Activated CD8-positive, alpha-beta memory T cell treated with anti-CD3 and anti-CD28 coated beads for 1 hour (primary cell): ENCODE results near the gene OR56B1.
"Not testable (repeated sequence)": the region's sequence is repeated elsewhere in the genome, so short reads cannot be mapped to it uniquely, and the experiment has no call there.

Experiments used
- DNase-seq, 2 donors: peaks; one replicate each; pipeline ENCODE4 v3.0.0-alpha.2; 2020; ENCODE audit warnings: low read depth in 1 of 2; ENCODE audit errors: extremely low read depth in 1 of 2

The OR56B1 gene

DNA sequence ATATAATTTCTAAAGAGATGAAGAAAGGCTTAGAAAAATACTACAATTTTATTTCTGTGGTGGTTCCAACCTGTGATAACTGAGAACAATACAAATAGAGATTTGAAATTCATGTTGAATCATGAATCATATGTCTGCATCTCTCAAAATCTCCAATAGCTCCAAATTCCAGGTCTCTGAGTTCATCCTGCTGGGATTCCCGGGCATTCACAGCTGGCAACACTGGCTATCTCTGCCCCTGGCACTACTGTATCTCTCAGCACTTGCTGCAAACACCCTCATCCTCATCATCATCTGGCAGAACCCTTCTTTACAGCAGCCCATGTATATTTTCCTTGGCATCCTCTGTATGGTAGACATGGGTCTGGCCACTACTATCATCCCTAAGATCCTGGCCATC is at the start of gene OR56B1:
OR56B1 (plus strand) TSS at position 53 of the 400 bp plus-strand sequence; CDS start at position 122, 69 bp downstream.
- DNase-seq = no peak

GRCh38 chr11:5688482-5688881 is 47.8 kb upstream of the OR56B1 start:
- no peak for DNase-seq

GRCh38 chr11:5689551-5689983 is 46.7 kb upstream of the OR56B1 start, which contains the start of gene TRIM22:
Gene TRIM22 (plus strand): TSS chr11:5689790. CDS start chr11:5696233, 6,443 bp downstream.
- no peak for DNase-seq

- no peak for DNase-seq
These were observed 46.0 kb upstream of the OR56B1 start for GRCh38 chr11:5690216-5690615.

DNA sequence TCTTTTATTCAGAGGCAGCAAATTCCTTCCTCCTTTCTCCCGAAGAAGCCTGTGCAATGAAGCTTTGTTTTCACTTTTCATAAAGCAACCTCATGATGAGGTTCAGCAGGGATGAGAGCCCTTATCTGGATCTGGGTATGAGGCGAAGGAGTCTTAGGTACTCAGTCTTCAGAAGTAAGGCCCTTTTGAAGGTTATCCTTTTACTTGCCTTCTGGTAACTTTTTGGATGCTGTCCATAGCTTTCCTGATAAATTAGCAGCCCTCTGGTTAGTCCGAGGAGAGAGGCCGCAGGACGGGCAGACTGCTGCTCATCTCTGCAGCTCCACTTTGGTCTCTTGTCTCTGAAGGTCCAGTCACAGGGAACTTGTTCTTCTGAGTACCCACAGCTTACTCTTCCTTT is 45.5 kb upstream of the OR56B1 start:
- no peak for DNase-seq

GRCh38 chr11:5691238-5691963 is 44.8 kb upstream of the OR56B1 start:
- not testable (repeated sequence) for DNase-seq

DNA sequence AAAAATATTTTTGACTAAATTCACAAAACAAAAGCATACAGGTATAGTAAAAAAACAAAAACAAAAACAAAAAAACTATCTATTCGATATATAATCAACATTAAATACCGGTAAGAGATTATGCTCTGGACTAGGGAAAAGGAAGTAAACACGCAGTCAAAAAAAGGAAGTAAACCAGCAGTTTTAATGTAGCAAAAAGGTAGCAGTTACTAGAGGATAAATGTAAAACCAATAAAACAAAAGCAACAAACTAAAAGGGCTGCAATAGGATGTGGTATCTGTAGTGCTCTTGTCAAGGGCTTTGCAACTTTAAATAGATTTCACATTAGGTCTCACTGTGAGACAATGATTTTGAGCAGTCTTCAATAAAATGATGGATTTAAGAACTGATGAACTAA is 44.3 kb upstream of the OR56B1 start:
- no peak for DNase-seq

DNA sequence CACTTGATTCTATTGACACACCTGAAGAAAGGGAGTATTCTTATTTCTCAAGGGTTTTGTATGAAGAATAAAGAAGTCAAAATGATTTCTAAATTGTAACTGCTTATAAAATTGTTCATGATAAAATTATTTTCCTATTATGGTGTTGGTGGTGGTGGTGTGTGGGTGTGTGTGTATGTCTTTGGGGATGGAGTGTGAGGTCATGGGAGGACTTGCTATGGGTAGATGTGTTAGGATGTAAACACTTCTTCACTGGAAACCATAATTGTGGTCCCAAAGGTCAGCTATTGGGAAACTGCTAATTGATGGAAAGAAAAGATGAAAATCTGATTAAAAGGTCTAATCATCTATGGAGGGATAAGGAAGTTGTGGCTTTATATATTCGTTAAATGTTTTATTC is 41.6 kb upstream of the OR56B1 start:
- DNase-seq = no peak

- no peak for DNase-seq
These were observed 40.7 kb upstream of the OR56B1 start for GRCh38 chr11:5695580-5695979.

DNA sequence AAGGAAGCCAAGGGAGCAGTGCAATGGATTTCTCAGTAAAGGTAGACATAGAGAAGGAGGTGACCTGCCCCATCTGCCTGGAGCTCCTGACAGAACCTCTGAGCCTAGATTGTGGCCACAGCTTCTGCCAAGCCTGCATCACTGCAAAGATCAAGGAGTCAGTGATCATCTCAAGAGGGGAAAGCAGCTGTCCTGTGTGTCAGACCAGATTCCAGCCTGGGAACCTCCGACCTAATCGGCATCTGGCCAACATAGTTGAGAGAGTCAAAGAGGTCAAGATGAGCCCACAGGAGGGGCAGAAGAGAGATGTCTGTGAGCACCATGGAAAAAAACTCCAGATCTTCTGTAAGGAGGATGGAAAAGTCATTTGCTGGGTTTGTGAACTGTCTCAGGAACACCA is 40.0 kb upstream of the OR56B1 start:
- DNase-seq = no peak

DNA sequence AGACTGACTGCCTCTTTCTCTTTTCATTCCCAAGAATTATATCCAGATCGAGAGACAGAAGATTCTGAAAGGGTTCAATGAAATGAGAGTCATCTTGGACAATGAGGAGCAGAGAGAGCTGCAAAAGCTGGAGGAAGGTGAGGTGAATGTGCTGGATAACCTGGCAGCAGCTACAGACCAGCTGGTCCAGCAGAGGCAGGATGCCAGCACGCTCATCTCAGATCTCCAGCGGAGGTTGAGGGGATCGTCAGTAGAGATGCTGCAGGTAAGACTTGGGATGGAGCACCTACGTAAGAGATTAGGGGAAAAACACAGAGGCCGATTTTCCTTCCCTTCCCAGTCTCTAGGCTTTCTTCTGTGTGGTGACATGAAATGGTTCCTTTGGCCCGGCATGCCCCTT is 38.0 kb upstream of the OR56B1 start:
- no peak for DNase-seq

- no peak for DNase-seq
These were observed 35.7 kb upstream of the OR56B1 start for GRCh38 chr11:5700421-5701054.

- DNase-seq = no peak
These were observed 35.1 kb upstream of the OR56B1 start for GRCh38 chr11:5701055-5701577.

- no peak for DNase-seq
These were observed 32.3 kb upstream of the OR56B1 start for GRCh38 chr11:5703741-5704536.

GRCh38 chr11:5705688-5706087 is 30.6 kb upstream of the OR56B1 start:
- no peak for DNase-seq

DNA sequence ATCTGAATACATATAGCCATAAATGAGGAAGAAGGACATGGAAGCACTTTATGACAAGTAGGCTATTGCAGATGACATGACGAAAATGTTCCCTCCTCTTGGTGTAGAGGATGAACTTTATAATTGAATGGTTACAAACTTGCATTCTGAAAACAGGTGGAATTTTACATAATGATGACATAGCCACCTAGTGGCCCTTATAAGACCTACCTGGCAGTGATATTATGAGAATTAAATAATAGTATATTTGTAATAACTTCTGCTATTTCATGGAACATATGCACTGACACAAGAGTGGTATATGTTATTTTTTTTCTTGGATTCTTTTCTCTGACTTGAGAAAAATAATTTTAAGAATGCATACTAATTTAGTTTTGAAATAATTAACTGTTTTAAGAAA is 23.7 kb upstream of the OR56B1 start:
- no peak for DNase-seq

- DNase-seq = no peak
These were observed 22.6 kb upstream of the OR56B1 start for GRCh38 chr11:5713695-5714094.

DNA sequence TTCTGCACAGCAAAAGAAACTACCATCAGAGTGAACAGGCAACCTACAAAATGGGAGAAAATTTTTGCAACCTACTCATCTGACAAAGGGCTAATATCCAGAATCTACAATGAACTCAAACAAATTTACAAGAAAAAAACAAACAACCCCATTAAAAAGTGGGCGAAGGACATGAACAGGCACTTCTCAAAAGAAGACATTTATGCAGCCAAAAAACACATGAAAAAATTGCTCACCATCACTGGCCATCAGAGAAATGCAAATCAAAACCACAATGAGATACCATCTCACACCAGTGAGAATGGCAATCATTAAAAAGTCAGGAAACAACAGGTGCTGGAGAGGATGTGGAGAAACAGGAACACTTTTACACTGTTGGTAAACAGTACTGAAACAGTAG is 19.7 kb upstream of the OR56B1 start:
- DNase-seq = not testable (repeated sequence)

GRCh38 chr11:5719703-5720495 is 16.3 kb upstream of the OR56B1 start:
- DNase-seq = no peak

- no peak for DNase-seq
These were observed 13.6 kb upstream of the OR56B1 start for GRCh38 chr11:5722622-5723021.

DNA sequence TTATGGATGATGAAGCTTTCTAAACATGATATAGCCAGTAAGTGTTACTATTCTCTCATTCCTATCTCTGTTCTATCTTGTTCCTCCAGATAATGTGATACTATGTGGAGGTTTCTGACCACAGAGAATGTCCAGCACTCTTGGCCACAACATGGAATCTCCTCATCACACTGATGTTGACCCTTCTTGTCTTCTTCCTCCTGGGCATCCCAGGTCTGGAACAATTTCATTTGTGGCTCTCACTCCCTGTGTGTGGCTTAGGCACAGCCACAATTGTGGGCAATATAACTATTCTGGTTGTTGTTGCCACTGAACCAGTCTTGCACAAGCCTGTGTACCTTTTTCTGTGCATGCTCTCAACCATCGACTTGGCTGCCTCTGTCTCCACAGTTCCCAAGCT is 9.9 kb upstream of the OR56B1 start:
- DNase-seq = no peak
